ENCODE data around the gene CYP2C8.
"Not testable (repeated sequence)": the region's sequence is repeated elsewhere in the genome, so short reads cannot be mapped to it uniquely, and the experiment has no call there.

The CYP2C8 gene

DNA sequence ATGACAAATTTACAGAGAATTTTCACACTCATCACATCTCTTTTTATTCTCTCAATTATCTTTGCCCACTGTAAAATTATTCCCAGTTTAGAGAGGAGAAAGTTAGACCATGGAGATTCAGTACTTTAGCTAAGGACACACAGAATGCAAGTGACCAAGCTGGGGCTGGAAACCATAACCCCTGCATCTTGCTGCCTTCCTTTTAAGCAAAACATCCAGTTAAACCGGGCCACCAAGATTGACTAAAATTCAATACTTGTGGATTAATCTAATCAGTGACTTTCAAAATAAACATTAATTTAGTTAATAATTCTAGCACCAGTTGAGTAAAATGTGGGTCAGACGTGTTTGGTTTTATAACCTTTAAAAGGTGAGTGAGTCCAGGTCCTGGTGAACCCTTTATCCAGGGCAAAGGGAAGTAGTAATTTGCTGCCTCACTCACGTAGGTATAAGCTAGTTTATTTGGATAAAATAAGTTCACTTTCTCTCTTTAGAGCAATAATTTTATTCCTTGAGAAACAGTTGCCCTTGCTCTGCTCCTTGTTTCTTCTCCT, 1.9 kb upstream of the CYP2C8 start:
- H3K4me3 ChIP-seq (replicated peaks; ENCODE audit: low read depth, low read length) = no peak overlapping the region
- no peaks in the 10 kb centered on the region for H3K27me3 ChIP-seq (replicated peaks; ENCODE audit: control insufficient read depth, insufficient read depth, low read length)
- no peak for DNase-seq (ENCODE audit: extremely low read depth, insufficient read length)
- H3K36me3 ChIP-seq (ENCODE audit: control insufficient read depth, insufficient read depth, low read length) = no peaks in the 10 kb centered on the region
- TF ChIP-seq, protein P1, sequence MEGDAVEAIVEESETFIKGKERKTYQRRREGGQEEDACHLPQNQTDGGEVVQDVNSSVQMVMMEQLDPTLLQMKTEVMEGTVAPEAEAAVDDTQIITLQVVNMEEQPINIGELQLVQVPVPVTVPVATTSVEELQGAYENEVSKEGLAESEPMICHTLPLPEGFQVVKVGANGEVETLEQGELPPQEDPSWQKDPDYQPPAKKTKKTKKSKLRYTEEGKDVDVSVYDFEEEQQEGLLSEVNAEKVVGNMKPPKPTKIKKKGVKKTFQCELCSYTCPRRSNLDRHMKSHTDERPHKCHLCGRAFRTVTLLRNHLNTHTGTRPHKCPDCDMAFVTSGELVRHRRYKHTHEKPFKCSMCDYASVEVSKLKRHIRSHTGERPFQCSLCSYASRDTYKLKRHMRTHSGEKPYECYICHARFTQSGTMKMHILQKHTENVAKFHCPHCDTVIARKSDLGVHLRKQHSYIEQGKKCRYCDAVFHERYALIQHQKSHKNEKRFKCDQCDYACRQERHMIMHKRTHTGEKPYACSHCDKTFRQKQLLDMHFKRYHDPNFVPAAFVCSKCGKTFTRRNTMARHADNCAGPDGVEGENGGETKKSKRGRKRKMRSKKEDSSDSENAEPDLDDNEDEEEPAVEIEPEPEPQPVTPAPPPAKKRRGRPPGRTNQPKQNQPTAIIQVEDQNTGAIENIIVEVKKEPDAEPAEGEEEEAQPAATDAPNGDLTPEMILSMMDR (IDR thresholded peaks at IDR 0.05; ENCODE audit: insufficient read depth, low read length, poor library complexity, severe bottlenecking) = no peak

DNA sequence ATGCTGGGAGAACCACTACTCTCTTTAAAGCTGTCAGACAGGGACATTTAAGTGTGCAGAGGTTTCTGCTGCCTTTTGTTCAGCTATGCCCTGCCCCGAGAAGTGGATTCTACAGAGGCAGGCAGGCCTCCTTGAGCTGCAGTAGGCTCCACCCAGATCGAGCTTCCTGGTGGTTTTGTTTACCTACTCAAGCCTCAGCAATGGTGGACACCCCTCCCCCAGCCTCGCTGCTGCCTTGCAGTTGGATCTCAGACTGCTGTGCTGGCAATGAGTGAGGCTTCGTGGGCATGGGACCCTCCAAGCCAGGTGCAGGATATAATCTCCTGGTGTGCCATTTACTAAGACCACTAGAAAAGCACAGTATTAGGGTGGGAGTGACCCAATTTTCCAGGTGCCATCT, 5.2 kb downstream of the CYP2C8 start:
- H3K36me3 ChIP-seq (ENCODE audit: control insufficient read depth, insufficient read depth, low read length) = not testable (repeated sequence)

DNA sequence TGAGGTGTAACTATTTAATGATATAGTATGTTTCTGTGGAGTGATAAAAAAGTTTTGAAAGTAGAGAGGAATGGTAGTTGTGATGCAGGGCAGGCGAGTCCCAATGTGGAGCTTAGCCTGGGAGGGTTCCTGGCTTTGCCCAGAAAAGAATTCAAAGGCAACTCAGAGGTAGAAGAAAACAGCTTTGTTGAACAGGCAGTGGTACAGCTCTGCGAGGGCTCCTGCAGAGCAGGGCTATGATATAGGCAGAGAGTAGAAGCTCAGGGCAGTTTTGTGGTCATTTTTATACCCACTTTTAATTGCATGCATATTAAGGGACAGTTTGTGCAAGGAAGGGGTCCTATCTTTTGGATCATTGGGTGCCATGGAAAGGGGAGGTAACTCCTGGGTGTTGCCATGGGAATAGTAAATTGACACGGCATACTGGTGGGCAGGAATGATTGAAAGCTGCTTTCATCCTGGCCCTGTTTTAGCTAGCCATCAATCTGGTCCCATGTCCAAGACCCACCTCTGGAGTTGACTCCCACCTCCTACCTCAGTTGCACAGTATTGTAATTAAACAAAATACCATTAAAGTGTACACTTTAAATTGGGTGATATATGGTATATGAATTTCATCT, 12.4 kb downstream of the CYP2C8 start:
- no peak overlapping the region for H3K4me3 ChIP-seq (replicated peaks; ENCODE audit: low read depth, low read length)
- TF ChIP-seq, protein P1 (IDR thresholded peaks at IDR 0.05; ENCODE audit: insufficient read depth, low read length, poor library complexity, severe bottlenecking) = no peak
- H3K36me3 ChIP-seq (ENCODE audit: control insufficient read depth, insufficient read depth, low read length) = no peaks in the 10 kb centered on the region
- no peak for DNase-seq (ENCODE audit: extremely low read depth, insufficient read length)
- no peaks in the 10 kb centered on the region for H3K27me3 ChIP-seq (replicated peaks; ENCODE audit: control insufficient read depth, insufficient read depth, low read length)

More for the DNA sequence above, 5.2 kb downstream of the CYP2C8 start:
- not testable (repeated sequence) for H3K27me3 ChIP-seq (replicated peaks; ENCODE audit: control insufficient read depth, insufficient read depth, low read length); H3K4me3 ChIP-seq (replicated peaks; ENCODE audit: low read depth, low read length); DNase-seq (ENCODE audit: extremely low read depth, insufficient read length)

DNA sequence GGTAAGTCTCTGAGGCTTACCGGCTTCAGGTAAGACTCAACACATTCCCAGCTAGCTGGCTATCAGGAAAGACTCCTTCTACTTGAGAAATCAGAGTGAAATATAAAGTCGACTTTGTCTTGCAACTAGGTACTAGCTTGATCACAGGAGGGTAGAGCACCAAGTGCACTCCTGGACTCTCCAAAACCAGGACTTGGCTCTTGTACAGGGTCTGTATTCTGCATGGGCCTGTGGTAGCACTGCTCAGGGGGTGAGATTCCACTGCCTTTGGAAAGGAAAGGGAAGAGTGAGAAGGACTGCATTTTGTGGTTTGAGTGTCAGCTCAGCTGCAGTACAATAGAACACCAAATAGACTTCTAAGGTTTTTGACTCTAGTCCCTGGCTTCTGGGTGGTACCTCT, 19.4 kb downstream of the CYP2C8 start:
- Histone ChIP-seq H3K4me3 (replicated peaks; ENCODE audit: low read depth, low read length) (no peak overlapping the region), H3K36me3 (ENCODE audit: control insufficient read depth, insufficient read depth, low read length) (no peaks in the 10 kb centered on the region), H3K27me3 (replicated peaks; ENCODE audit: control insufficient read depth, insufficient read depth, low read length) (no peaks in the 10 kb centered on the region)
- DNase-seq (ENCODE audit: extremely low read depth, insufficient read length) = no peak
- TF ChIP-seq, protein P1 (IDR thresholded peaks at IDR 0.05; ENCODE audit: insufficient read depth, low read length, poor library complexity, severe bottlenecking) = no peak

DNA sequence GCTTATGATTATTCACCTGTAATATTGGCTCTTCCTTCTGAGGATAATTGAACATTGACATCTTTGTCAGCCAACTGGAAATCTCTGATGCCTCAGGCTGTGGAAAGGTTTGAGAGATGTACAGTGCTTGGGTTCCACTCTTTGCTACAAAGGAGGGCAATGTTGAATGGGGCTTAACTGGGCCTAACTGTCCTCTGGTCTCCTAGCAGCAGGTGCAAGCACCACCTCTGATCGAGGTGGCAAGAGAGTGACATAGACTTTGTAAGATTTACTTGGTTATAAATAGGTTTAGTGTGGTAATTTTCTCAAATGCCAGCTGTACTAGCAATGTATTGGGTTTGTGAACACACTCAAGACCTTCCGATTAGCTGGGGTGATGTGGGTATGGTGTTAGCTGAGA, 21.1 kb downstream of the CYP2C8 start:
- H3K27me3 ChIP-seq (replicated peaks; ENCODE audit: control insufficient read depth, insufficient read depth, low read length) = no peaks in the 10 kb centered on the region
- no peak overlapping the region for H3K4me3 ChIP-seq (replicated peaks; ENCODE audit: low read depth, low read length)
- TF ChIP-seq, protein P1 (IDR thresholded peaks at IDR 0.05; ENCODE audit: insufficient read depth, low read length, poor library complexity, severe bottlenecking) = no peak
- H3K36me3 ChIP-seq (ENCODE audit: control insufficient read depth, insufficient read depth, low read length) = no peaks in the 10 kb centered on the region
- DNase-seq (ENCODE audit: extremely low read depth, insufficient read length) = no peak

DNA sequence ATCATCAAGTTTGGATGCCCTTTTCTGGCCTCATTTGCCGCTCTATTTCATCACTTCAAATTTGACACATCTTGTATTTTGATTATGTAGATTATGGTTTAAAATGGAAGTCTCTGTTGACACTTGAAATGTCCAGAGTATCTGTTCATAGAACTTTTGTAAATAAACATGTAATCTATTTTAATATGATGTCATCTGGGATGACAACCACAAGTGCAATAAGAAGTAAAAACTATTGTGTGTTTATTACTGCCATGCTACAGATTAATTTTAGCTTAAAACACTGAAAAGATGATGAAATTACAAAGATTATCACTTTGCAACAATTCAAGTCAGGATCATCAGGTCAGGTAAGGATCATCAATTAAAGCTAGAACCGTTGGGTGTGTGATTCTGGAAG, 30.0 kb downstream of the CYP2C8 start:
- Histone ChIP-seq H3K4me3 (replicated peaks; ENCODE audit: low read depth, low read length) (no peak overlapping the region), H3K27me3 (replicated peaks; ENCODE audit: control insufficient read depth, insufficient read depth, low read length) (no peaks in the 10 kb centered on the region), H3K36me3 (ENCODE audit: control insufficient read depth, insufficient read depth, low read length) (no peaks in the 10 kb centered on the region)
- TF ChIP-seq, protein P1 (IDR thresholded peaks at IDR 0.05; ENCODE audit: insufficient read depth, low read length, poor library complexity, severe bottlenecking) = no peak
- no peak for DNase-seq (ENCODE audit: extremely low read depth, insufficient read length)

Measured in GM06990 (cell line).